HG03108 (cell line): ENCODE data around the gene MAST1.
A peak's percentile ranks its signal among the peaks of the same experiment; 100 is the strongest.
"Not testable (repeated sequence)": the region's sequence is repeated elsewhere in the genome, so short reads cannot be mapped to it uniquely, and the experiment has no call there.

Experiments
- ATAC-seq: cut with Tn5 transposase; IDR thresholded peaks from one replicate; pipeline ENCODE4 v1.9.1; 2021; ENCODE audit warnings: moderate library complexity; ENCODE audit not compliant: unreplicated experiment

Gene MAST1

GRCh38 chr19:12838182-12838885 is at the start of gene MAST1:
TSS of gene MAST1 (plus strand) at chr19:12838515. CDS start at chr19:12838573, 58 bp downstream.
- ATAC-seq: no peak

GRCh38 chr19:12788682-12789097 is 49.6 kb upstream of the MAST1 start:
- ATAC-seq: no peak

- ATAC-seq: no peak
Observed at GRCh38 chr19:12789098-12789903, 49.0 kb upstream of the MAST1 start.

GRCh38 chr19:12789904-12790619 is 48.3 kb upstream of the MAST1 start:
- ATAC-seq: peak; percentile 34

GRCh38 chr19:12790628-12791344 is 47.5 kb upstream of the MAST1 start:
- ATAC-seq: no peak

- peak; percentile 30 for ATAC-seq
Observed at GRCh38 chr19:12791345-12792050, 46.8 kb upstream of the MAST1 start, which contains the start of gene JUNB. TSS of gene JUNB (plus strand) at chr19:12791486. CDS start at chr19:12791772, 286 bp downstream.

GRCh38 chr19:12792051-12792852 is 46.1 kb upstream of the MAST1 start:
- no peak for ATAC-seq

GRCh38 chr19:12792853-12793289 is 45.4 kb upstream of the MAST1 start:
- no peak for ATAC-seq

GRCh38 chr19:12793290-12794195 is 44.8 kb upstream of the MAST1 start:
- peak; percentile 19 for ATAC-seq

GRCh38 chr19:12794196-12794941 is 43.9 kb upstream of the MAST1 start:
- ATAC-seq: no peak

GRCh38 chr19:12794971-12795381 is 43.3 kb upstream of the MAST1 start:
- no peak for ATAC-seq

GRCh38 chr19:12796146-12797071 is 41.9 kb upstream of the MAST1 start:
- ATAC-seq: no peak

GRCh38 chr19:12797141-12797587 is 41.2 kb upstream of the MAST1 start:
- ATAC-seq: no peak

- ATAC-seq: not testable (repeated sequence)
Observed at GRCh38 chr19:12797607-12798006, 40.7 kb upstream of the MAST1 start.

GRCh38 chr19:12799742-12800465 is 38.4 kb upstream of the MAST1 start:
- ATAC-seq: no peak

GRCh38 chr19:12800466-12800770 is 37.9 kb upstream of the MAST1 start:
- no peak for ATAC-seq
